HCT116 (cell line): ENCODE measurements around the gene SYNE2. TPM values are rescaled to one million over a fixed set of nuclear protein-coding genes. Genes with fewer than 3 reads are reported as not detected.

Source experiments
- ATAC-seq: fragments of 200-7000 bp; cut with Tn5 transposase; 2 replicates; pipeline ENCODE4 v1.9.1; 2020; ENCODE audit warnings: mild to moderate bottlenecking, moderate library complexity
- BruUV-seq: library from RNA; stranded (reverse); fragments of 400-500 nt; replicated peaks from 2 replicates; lab custom pipeline; 2021; lab: Mats Ljungman, UMichigan
- CTCF ChIA-PET: fragments of 300-600 bp; sonication (Branson Sonifier 250); formaldehyde crosslinking; loops from one replicate; lab custom pipeline; 2021; ENCODE audit warnings: antibody characterized with exemption; lab: Charles Lee
- POLR2A ChIA-PET: fragments of 300-600, 350-600 bp; sonication (Branson Sonifier 250); formaldehyde crosslinking; loops from one replicate; lab custom pipeline; 2021; ENCODE audit warnings: antibody characterized with exemption; lab: Charles Lee
- RAD21 ChIA-PET, 2 experiments: fragments of 300-600 bp; sonication (Branson Sonifier 250); formaldehyde crosslinking; loops; one replicate each; lab custom pipeline; 2023; ENCODE audit warnings: low total read pairs in 2 of 2; ENCODE audit not compliant: uncharacterized antibody in 2 of 2, unreplicated experiment in 2 of 2, low non-redundant PET in 1 of 2; lab: Charles Lee
- DNase-seq: peaks from one replicate; pipeline ENCODE4 v3.0.0-alpha.2; 2010; ENCODE audit warnings: low read depth, low spot score
- H2AFZ ChIP-seq: fragments of 200-600 bp; shearing (Covaris generic), sonication (generic); 2 replicates; pipeline ENCODE4 v1.6.1; 2017; ENCODE audit warnings: low read depth, mixed run types, mixed read lengths, antibody characterized with exemption, low read length; ENCODE audit not compliant: poor library complexity, severe bottlenecking
- H3K27ac ChIP-seq: 2 replicates; pipeline ENCODE4 v1.5.1; 2012; ENCODE audit warnings: low read depth, low read length
- H3K27me3 ChIP-seq: fragments of 200-600 bp; sonication (generic); 2 replicates; pipeline ENCODE4 v1.6.1; 2016; ENCODE audit warnings: mixed run types, low read length, mixed read lengths; ENCODE audit not compliant: insufficient read depth
- H3K36me3 ChIP-seq, 2 experiments: fragments of 200-500 bp in 1 of 2; fragments of 200-600 bp in 1 of 2; sonication (Bioruptor generic) in 1 of 2; sonication (generic) in 1 of 2; 2 replicates each; pipeline versions ENCODE4 v1.5.1 to v1.6.1; 2014 to 2016; ENCODE audit warnings: low read length in 2 of 2, inconsistent platforms in 1 of 2, mixed read lengths in 1 of 2, mixed run types in 1 of 2; ENCODE audit not compliant: insufficient read depth in 2 of 2, control insufficient read depth in 1 of 2
- H3K4me1 ChIP-seq, 2 experiments: fragments of 200-600 bp in 1 of 2; sonication (generic) in 1 of 2; 2 replicates each; pipeline versions ENCODE4 v1.5.1 to v1.6.1; 2012 to 2017; ENCODE audit warnings: low read length in 2 of 2, inconsistent platforms in 1 of 2, mild to moderate bottlenecking in 1 of 2, mixed read lengths in 1 of 2, mixed run types in 1 of 2, moderate library complexity in 1 of 2; ENCODE audit not compliant: insufficient read depth in 2 of 2, control insufficient read depth in 1 of 2
- H3K4me2 ChIP-seq: fragments of 200-600 bp; sonication (generic); 2 replicates; pipeline ENCODE4 v1.6.1; 2017; ENCODE audit warnings: mixed run types, low read length, mixed read lengths
- H3K4me3 ChIP-seq, 2 experiments: fragments of 200-600 bp in 1 of 2; sonication (generic) in 1 of 2; replicated peaks in 1 of 2; 2 replicates each; pipeline ENCODE4 v1.5.1; 2011 to 2016; ENCODE audit warnings: low read length in 2 of 2, control low read depth in 1 of 2, low read depth in 1 of 2, mild to moderate bottlenecking in 1 of 2, mixed read lengths in 1 of 2, mixed run types in 1 of 2
- H3K79me2 ChIP-seq: fragments of 200-600 bp; sonication (generic); 2 replicates; pipeline ENCODE4 v1.6.1; 2017; ENCODE audit warnings: mild to moderate bottlenecking, mixed run types, low read length, moderate library complexity, mixed read lengths; ENCODE audit not compliant: insufficient read depth
- H3K9ac ChIP-seq: fragments of 200-600 bp; sonication (generic); 2 replicates; pipeline ENCODE4 v1.6.1; 2016; ENCODE audit warnings: low read length, mixed read lengths
- H3K9me2 ChIP-seq: fragments of 200-600 bp; sonication (generic), shearing (Covaris generic); 2 replicates; pipeline ENCODE4 v1.6.1; 2017; ENCODE audit warnings: mixed run types, mild to moderate bottlenecking, moderate library complexity; ENCODE audit not compliant: insufficient read depth
- H3K9me3 ChIP-seq, 2 experiments: fragments of 200-500 bp in 1 of 2; fragments of 200-600 bp in 1 of 2; sonication (Bioruptor generic) in 1 of 2; sonication (generic) in 1 of 2; 2 replicates each; pipeline ENCODE4 v1.6.1; 2014 to 2017; ENCODE audit warnings: low read length in 2 of 2, mixed read lengths in 2 of 2, inconsistent platforms in 1 of 2, low read depth in 1 of 2, mild to moderate bottlenecking in 1 of 2, mixed run types in 1 of 2, moderate library complexity in 1 of 2; ENCODE audit not compliant: control insufficient read depth in 1 of 2, insufficient read depth in 1 of 2
- H4K20me1 ChIP-seq: fragments of 200-600 bp; sonication (generic), shearing (Covaris generic); 2 replicates; pipeline ENCODE4 v1.6.1; 2017; ENCODE audit warnings: mixed run types, mild to moderate bottlenecking, moderate library complexity; ENCODE audit not compliant: insufficient read depth
- CBX3 ChIP-seq: IDR thresholded peaks from 2 replicates; pipeline ENCODE4 v1.6.1; 2012; ENCODE audit warnings: low read depth
- CEBPB ChIP-seq: IDR thresholded peaks from 2 replicates; pipeline ENCODE4 v1.6.1; 2012; ENCODE audit warnings: low read depth
- CTCF ChIP-seq, 3 experiments: fragments of 200-600 bp in 1 of 3; sonication (generic) in 1 of 3; IDR thresholded peaks in 2 of 3; conservative IDR thresholded peaks in 1 of 3; 2 replicates each; pipeline ENCODE4 v1.5.1; 2012 to 2017; ENCODE audit warnings: low read depth in 2 of 3, low read length in 2 of 3, antibody characterized with exemption in 1 of 3, borderline replicate concordance in 1 of 3, control low read depth in 1 of 3, mild to moderate bottlenecking in 1 of 3, mixed read lengths in 1 of 3, mixed run types in 1 of 3, moderate library complexity in 1 of 3; ENCODE audit not compliant: insufficient read depth in 1 of 3
- EGR1 ChIP-seq: IDR thresholded peaks from 2 replicates; pipeline ENCODE4 v1.6.1; 2012; ENCODE audit warnings: low read depth
- ELF1 ChIP-seq: IDR thresholded peaks from 2 replicates; pipeline ENCODE4 v1.6.1; 2012; ENCODE audit warnings: low read depth, borderline replicate concordance
- FOSL1 ChIP-seq: IDR thresholded peaks from 2 replicates; pipeline ENCODE4 v1.6.1; 2012; ENCODE audit warnings: low read depth
- JUND ChIP-seq: IDR thresholded peaks from 2 replicates; pipeline ENCODE4 v1.6.1; 2012
- MAX ChIP-seq: IDR thresholded peaks from 2 replicates; pipeline ENCODE4 v1.6.1; 2012
- POLR2A ChIP-seq: IDR thresholded peaks from 2 replicates; pipeline ENCODE4 v1.7.0; 2011; ENCODE audit warnings: borderline replicate concordance; ENCODE audit not compliant: insufficient read depth, insufficient read length; ENCODE audit errors: extremely low read depth
- POLR2AphosphoS5 ChIP-seq: IDR thresholded peaks from 2 replicates; pipeline ENCODE4 v1.6.1; 2011; ENCODE audit warnings: mild to moderate bottlenecking, low read depth, low read length, moderate library complexity
- SIN3A ChIP-seq: IDR thresholded peaks from 2 replicates; pipeline ENCODE4 v1.6.1; 2012; ENCODE audit warnings: low read depth
- SRF ChIP-seq: IDR thresholded peaks from 2 replicates; pipeline ENCODE4 v1.6.1; 2012; ENCODE audit warnings: low read depth
- TCF7L2 ChIP-seq: IDR thresholded peaks from 2 replicates; pipeline ENCODE4 v1.7.0; 2011; ENCODE audit warnings: borderline replicate concordance, inconsistent platforms; ENCODE audit not compliant: insufficient read depth, insufficient read length; ENCODE audit errors: extremely low read depth
- YY1 ChIP-seq: IDR thresholded peaks from 2 replicates; pipeline ENCODE4 v1.6.1; 2011; ENCODE audit warnings: low read length, low read depth, moderate library complexity, mild to moderate bottlenecking; ENCODE audit not compliant: insufficient replicate concordance; ENCODE audit errors: extremely low read depth
- ZBTB33 ChIP-seq: IDR thresholded peaks from 2 replicates; pipeline ENCODE4 v1.6.1; 2011; ENCODE audit warnings: mild to moderate bottlenecking, low read length, moderate library complexity; ENCODE audit not compliant: insufficient replicate concordance; ENCODE audit errors: extremely low read depth
- ZFX ChIP-seq: fragments of 450-650 bp; IDR thresholded peaks from 2 replicates; pipeline ENCODE4 v1.6.1; 2017
- ZNF274 ChIP-seq: fragments of 200-500 bp; sonication (Bioruptor generic); IDR thresholded peaks from 2 replicates; pipeline ENCODE4 v1.6.1; 2014; ENCODE audit warnings: mild to moderate bottlenecking, low read depth, low read length, inconsistent platforms
- intact Hi-C: fragments of 100-400 bp; cut with micrococcal nuclease; formaldehyde crosslinking; loops from 2 replicates; pipeline ENCODE4 v1.10.0; 2022
- total RNA-seq: library from RNA; stranded (reverse); gene quantifications from one replicate; pipeline ENCODE4 v1.2.1, GENCODE V29; 2021; ENCODE audit not compliant: unreplicated experiment
- TF ChIP-seq, protein P1 (sequence below): IDR thresholded peaks from 2 replicates; pipeline ENCODE4 v1.6.1; 2012
- TF ChIP-seq, protein P2 (sequence below): IDR thresholded peaks from 2 replicates; pipeline ENCODE4 v1.6.1; 2012; ENCODE audit warnings: low read depth

SYNE2 gene
- total RNA-seq, 1 experiment from 2014 or later: 28.8 TPM

GRCh38 chr14:63899953-63900352 is 47.1 kb downstream of the SYNE2 start:
- ATAC-seq (no peak), DNase-seq (no peak)
- H3K9me3 ChIP-seq: no peaks in the 10 kb centered on the region
- no peak overlapping the region for H3K4me3 ChIP-seq
- no peaks in the 10 kb centered on the region for H3K79me2 ChIP-seq
- H3K27me3 ChIP-seq: no peaks in the 10 kb centered on the region
- no peak overlapping the region for H3K27ac ChIP-seq
- ChIA-PET POLR2A (no interaction called here), CTCF (no interaction called here), RAD21 (no interaction called here)
- no peaks in the 10 kb centered on the region for H3K9me2 ChIP-seq
- H2AFZ ChIP-seq: no peak overlapping the region
- no TSS peak for BruUV-seq
- TF ChIP-seq CTCF (IDR thresholded peaks at IDR 0.05 in 2 of 3, conservative IDR thresholded peaks at IDR 0.05 in 1 of 3; ENCODE audit: borderline replicate concordance in 1 of 3, insufficient read depth in 1 of 3, low read depth in 2 of 3, low read length in 2 of 3): no peak
- no peak for TF ChIP-seq CEBPB
- no peak for TF ChIP-seq SRF
- TF ChIP-seq ZFX: no peak
- TF ChIP-seq MAX: no peak
- no peak for TF ChIP-seq CBX3
- no peak for TF ChIP-seq YY1
- no peak for TF ChIP-seq ELF1
- TF ChIP-seq POLR2A: no peak
- no peak for TF ChIP-seq TCF7L2
- TF ChIP-seq, protein P1, sequence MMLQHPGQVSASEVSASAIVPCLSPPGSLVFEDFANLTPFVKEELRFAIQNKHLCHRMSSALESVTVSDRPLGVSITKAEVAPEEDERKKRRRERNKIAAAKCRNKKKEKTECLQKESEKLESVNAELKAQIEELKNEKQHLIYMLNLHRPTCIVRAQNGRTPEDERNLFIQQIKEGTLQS: no peak
- no peak for TF ChIP-seq FOSL1
- TF ChIP-seq ZNF274: no peak
- no peak for TF ChIP-seq ZBTB33
- TF ChIP-seq POLR2AphosphoS5: no peak
- TF ChIP-seq, protein P2, sequence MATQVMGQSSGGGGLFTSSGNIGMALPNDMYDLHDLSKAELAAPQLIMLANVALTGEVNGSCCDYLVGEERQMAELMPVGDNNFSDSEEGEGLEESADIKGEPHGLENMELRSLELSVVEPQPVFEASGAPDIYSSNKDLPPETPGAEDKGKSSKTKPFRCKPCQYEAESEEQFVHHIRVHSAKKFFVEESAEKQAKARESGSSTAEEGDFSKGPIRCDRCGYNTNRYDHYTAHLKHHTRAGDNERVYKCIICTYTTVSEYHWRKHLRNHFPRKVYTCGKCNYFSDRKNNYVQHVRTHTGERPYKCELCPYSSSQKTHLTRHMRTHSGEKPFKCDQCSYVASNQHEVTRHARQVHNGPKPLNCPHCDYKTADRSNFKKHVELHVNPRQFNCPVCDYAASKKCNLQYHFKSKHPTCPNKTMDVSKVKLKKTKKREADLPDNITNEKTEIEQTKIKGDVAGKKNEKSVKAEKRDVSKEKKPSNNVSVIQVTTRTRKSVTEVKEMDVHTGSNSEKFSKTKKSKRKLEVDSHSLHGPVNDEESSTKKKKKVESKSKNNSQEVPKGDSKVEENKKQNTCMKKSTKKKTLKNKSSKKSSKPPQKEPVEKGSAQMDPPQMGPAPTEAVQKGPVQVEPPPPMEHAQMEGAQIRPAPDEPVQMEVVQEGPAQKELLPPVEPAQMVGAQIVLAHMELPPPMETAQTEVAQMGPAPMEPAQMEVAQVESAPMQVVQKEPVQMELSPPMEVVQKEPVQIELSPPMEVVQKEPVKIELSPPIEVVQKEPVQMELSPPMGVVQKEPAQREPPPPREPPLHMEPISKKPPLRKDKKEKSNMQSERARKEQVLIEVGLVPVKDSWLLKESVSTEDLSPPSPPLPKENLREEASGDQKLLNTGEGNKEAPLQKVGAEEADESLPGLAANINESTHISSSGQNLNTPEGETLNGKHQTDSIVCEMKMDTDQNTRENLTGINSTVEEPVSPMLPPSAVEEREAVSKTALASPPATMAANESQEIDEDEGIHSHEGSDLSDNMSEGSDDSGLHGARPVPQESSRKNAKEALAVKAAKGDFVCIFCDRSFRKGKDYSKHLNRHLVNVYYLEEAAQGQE: no peak
- no peak for TF ChIP-seq JUND
- no peak for TF ChIP-seq SIN3A
- TF ChIP-seq EGR1: no peak
- no peak overlapping the region for H3K4me2 ChIP-seq
- H3K36me3 ChIP-seq: no peaks in the 10 kb centered on the region
- H3K4me1 ChIP-seq: peaks cover 21 to 30% of the 10 kb centered on the region in 2 experiments
- H4K20me1 ChIP-seq: no peaks in the 10 kb centered on the region
- no peak overlapping the region for H3K9ac ChIP-seq
- intact Hi-C loops: no loop called here
